ENCODE results near the gene RBM3.

DNA sequence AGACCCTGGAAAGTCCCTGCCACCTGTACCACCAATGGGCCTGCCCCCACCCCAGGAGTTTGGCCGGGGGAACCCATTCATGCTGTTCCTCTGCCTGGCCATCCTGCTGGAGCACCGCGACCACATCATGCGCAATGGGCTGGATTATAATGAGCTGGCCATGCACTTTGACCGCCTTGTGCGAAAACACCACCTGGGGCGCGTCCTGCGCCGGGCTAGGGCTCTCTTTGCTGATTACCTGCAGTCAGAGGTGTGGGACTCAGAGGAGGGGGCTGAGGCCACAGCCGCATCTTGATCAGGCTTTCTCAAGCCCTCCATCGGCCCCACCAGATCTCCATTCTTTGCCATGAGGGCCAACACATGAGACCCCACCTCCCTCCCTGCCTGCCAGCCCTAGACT lies 13.6 kb upstream of the RBM3 start:
- TF ChIP-seq, protein P1, sequence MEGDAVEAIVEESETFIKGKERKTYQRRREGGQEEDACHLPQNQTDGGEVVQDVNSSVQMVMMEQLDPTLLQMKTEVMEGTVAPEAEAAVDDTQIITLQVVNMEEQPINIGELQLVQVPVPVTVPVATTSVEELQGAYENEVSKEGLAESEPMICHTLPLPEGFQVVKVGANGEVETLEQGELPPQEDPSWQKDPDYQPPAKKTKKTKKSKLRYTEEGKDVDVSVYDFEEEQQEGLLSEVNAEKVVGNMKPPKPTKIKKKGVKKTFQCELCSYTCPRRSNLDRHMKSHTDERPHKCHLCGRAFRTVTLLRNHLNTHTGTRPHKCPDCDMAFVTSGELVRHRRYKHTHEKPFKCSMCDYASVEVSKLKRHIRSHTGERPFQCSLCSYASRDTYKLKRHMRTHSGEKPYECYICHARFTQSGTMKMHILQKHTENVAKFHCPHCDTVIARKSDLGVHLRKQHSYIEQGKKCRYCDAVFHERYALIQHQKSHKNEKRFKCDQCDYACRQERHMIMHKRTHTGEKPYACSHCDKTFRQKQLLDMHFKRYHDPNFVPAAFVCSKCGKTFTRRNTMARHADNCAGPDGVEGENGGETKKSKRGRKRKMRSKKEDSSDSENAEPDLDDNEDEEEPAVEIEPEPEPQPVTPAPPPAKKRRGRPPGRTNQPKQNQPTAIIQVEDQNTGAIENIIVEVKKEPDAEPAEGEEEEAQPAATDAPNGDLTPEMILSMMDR (conservative IDR thresholded peaks at IDR 0.05 in 1 of 2, IDR thresholded peaks at IDR 0.05 in 1 of 2; ENCODE audit: low read depth in 1 of 2, low read length in 2 of 2) = no peak
- no peak for TF ChIP-seq EZH2 (IDR thresholded peaks at IDR 0.05; ENCODE audit: low read length, missing control alignments)

Measured in fibroblast of lung (primary cell).